Esophagus squamous epithelium (tissue), 4 donors: ENCODE measurements around the gene MIEF1.

Source experiments
- POLR2A ChIP-seq, 4 donors: fragments of 450-650 bp; IDR thresholded peaks; one replicate each; pipeline ENCODE4 v1.6.1; 2017; ENCODE audit warnings: antibody characterized with exemption in 4 of 4, mild to moderate bottlenecking in 4 of 4, moderate library complexity in 3 of 4
- TF ChIP-seq, protein P1 (sequence below), 6 experiments: fragments of 450-650 bp in 4 of 6; fragments of 200-600 bp in 2 of 6; sonication (generic) in 2 of 6; IDR thresholded peaks; one replicate each; pipeline ENCODE4 v1.5.1; 2016 to 2019; ENCODE audit warnings: antibody characterized with exemption in 6 of 6, mild to moderate bottlenecking in 4 of 6, moderate library complexity in 4 of 6

DNA sequence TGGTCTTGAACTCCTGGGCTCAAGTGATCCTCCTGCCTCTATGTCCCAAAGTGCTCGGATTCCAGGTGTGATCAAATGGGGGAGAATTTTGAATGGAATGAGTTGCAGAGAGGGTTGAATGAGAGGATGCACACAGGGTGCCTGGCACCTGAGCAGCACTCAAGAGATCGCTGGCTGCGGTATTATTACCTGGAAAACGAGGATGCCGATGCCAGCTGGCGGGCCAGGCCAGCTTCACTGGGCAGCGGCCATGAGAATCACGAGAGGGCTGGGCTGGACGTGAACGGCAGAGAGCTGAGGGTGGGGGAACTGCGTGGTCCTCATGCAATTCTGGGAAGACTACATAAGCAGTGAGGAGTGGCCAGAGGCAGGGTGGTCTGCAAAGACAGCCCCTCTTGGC, 42.4 kb upstream of the MIEF1 start:
- TF ChIP-seq, protein P1, sequence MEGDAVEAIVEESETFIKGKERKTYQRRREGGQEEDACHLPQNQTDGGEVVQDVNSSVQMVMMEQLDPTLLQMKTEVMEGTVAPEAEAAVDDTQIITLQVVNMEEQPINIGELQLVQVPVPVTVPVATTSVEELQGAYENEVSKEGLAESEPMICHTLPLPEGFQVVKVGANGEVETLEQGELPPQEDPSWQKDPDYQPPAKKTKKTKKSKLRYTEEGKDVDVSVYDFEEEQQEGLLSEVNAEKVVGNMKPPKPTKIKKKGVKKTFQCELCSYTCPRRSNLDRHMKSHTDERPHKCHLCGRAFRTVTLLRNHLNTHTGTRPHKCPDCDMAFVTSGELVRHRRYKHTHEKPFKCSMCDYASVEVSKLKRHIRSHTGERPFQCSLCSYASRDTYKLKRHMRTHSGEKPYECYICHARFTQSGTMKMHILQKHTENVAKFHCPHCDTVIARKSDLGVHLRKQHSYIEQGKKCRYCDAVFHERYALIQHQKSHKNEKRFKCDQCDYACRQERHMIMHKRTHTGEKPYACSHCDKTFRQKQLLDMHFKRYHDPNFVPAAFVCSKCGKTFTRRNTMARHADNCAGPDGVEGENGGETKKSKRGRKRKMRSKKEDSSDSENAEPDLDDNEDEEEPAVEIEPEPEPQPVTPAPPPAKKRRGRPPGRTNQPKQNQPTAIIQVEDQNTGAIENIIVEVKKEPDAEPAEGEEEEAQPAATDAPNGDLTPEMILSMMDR (IDR thresholded peaks at IDR 0.05): no peak
- no peak for TF ChIP-seq POLR2A (IDR thresholded peaks at IDR 0.05)
